ENCODE measurements around the gene AHSA1.
A peak's percentile ranks its signal among the peaks of the same experiment; 100 is the strongest.

AHSA1 gene

GRCh38 chr14:77474479-77475177, 16.7 kb downstream of the AHSA1 start:
- no peak for DNase-seq

- no peak for DNase-seq
These were observed 17.7 kb downstream of the AHSA1 start for GRCh38 chr14:77475432-77476115.

- DNase-seq = no peak
These were observed 20.1 kb downstream of the AHSA1 start for GRCh38 chr14:77478029-77478428.

GRCh38 chr14:77478796-77479195, 20.9 kb downstream of the AHSA1 start:
- peak; percentile 39 for DNase-seq

DNA sequence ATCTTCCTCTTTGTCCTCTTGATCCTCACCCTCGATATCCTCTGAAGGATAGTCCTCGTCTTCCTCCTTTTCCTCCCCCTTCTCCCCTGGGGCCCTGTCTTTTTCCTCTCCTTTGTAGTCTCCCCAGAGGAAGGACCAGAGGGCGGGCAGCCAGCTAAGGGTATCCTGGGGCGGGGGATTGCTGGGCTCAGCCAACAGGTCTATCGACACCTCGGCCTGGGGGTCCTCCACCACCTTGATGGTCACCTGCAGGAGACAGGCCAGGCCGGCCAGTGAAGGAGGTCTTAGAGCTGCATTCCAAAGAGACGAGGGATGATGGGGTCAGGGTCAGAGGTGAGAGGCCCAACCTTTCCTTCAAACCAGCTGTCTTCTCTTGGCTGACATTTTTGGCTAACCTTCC, 24.5 kb downstream of the AHSA1 start:
- no peak for DNase-seq

DNA sequence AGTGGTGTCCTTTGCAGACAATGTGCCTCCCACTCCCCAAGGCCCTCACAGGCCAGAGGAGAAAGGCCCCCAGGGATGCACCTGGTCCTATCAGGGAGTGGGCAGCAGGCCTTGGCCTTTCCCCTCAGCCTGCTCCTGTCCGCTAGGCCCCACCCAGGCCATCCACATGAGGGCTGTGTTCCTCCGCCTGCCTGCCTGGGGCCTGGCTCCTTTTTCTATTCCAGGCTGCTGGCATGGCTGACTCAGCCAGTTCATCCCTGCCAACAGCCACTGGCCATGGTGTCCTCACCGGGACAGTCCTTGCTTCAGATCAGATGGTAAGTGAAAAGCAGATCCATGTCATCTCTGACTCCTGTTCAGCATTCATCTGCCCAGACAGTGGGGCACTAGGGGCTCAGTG, 27.4 kb downstream of the AHSA1 start:
- no peak for DNase-seq

- DNase-seq = no peak
These were observed 28.2 kb downstream of the AHSA1 start for GRCh38 chr14:77485901-77486678.

DNA sequence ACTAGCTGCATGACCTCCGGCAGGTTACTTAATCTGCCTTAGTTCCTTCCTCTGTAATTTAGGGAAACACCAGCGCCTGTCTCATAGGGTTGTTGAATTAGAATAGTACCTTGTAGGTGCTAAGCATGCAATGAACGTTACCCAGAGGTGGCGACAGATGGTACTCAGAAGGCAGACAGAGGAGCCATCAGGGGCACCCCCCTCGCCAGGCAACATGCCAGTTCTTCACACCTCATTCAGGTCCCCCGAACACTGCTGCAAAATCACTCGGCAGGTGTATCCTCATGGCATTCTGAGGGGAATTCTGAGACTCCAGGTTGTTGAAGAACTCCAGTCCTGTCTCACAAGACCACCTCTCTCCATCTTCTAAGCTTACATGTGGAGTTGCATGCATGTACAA, 30.7 kb downstream of the AHSA1 start:
- DNase-seq = no peak

- DNase-seq = no peak
These were observed 31.1 kb downstream of the AHSA1 start for GRCh38 chr14:77489041-77489440.

DNA sequence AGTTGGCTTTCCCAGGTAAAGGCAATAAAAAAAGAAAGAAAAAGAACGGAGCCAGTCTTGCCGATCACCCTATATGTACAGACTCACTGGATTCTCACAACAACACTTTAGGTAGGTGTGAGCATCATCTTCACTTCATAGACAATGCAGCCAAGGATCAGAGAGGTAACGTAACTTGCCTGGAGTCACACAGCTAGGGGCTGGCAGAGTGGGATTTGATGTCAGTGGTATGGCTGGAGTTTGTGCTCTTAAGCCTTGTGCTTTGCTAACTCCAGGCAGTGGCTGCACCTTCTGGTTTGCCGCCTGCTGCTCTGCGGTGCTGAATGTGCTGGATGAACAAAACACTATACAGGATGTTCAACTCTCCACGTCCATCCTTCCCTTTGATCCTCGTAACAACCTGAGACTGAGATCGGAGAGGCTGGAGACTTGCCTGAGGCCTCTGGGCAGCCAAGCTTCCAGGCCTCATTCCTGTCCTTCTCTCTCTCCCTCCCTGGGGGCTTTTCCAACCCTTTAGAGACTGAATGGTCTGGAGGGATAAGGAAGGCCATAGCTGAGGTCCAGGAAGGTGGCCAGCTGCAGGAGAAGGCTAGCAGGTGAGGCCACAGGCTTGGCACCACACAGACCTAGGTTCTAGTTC, 32.6 kb downstream of the AHSA1 start:
- no peak for DNase-seq

DNA sequence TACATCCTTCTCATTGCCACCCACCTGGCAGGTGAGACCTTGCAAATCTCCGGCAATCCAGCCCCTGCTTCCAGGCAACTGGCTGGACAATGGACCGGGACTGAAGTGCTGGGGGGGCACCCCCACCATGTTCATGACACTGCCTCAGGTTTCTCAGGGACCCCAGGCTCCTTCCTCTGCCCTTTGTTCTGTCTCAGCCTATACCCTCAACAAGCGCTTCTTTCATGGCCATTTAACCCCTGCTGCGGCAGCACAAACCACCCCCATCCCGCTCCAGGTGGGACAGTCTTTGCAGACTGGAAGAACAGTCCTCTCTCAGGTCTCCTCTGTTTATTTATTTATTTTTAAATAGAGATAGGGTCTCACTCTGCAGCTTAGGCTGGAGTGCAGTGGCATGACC, 33.2 kb downstream of the AHSA1 start:
- no peak for DNase-seq

DNA sequence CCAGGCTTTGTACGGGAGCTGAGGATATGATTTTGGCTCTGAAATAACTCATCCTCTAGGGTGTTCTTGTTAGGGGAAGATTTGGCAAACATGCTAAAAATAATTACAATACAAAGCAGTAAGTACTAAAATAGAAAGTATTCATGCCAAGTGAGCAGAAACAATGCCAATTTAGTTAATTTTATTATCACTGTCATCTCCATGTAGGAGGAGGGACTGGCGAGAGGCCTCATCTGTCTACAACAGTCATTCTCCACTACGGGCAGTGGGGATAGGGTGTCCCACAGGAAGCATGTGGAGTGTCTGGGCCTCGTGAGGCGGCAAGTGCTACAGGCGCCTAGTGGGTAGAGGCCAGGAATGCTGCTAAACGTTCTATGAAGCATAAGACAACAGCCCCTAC, 37.4 kb downstream of the AHSA1 start:
- DNase-seq = peak; percentile 13

DNA sequence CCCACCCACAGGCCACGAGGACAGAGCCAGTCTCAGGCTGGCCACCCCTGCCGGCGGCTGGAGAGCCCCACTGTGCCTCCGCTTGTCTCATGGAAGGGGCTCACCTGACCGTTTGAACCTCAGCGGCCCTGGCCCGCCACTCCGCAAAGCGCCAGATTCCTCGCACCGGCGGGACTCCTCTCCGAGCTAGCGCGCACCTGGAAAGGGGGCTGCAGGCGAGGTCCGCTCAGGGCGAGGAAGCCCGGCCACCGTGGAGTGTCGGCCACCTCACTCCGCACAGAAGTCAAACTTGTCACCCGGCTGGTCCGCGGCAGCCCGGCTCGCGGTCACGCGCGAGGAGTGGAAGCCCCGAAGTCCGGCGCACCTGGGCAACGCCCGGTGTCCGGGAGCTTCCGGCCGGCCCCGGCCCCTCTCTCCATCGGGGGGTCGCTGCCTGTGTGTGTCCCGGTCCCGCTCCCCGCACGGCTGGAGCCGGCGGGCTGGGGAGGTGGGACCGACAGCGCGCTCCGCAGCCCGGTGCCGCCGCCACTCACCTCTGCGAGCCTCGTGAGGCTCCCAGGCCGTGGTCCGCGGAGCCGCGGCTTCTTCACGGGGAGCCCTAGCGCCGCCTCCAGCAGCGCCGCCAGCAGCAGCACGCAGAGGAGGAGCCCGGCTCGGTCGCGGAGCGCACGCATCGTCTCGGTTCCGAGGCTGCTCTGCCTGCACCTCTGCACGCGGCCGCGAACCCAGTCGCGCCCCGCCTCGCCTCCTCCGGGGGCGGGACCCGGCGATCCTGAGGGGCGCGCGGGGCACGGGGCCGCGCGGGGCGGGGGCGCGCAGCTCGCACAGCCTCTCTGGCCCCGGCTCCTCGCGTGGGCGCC, 40.5 kb downstream of the AHSA1 start, which contains the start of gene ISM2:
Gene ISM2, minus strand, starts transcription at position 697 of the 860 bp plus-strand sequence. Its CDS starts 23 bp downstream, at position 674.
- DNase-seq = peak; percentile 55

DNA sequence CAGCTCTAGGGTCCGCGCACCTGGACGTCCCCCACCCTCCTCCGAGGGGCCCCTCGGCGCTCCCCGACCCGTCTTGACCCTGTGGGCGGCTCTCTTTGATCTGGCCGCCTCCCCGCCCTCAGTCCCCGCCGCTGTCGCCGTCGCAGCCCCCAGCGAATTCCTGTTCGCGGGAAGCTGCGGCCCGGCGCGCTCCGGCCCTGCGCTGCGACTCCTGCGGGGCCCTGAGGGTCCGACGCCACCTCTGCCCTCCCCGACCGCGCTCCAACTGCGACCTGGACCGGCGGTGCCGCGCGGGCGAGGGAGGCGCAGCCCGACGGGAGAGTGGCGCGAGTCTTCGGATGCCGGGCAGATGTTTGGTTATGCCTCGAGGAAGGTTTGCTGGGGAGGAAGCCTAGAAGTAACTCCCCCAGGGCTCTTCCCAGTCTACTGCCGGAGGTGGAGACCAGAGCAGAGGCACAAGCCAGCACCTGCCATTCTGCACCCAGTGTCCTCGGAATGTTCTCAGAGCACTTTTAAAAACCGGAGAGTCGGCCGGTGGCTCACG, 41.2 kb downstream of the AHSA1 start:
- DNase-seq = peak; percentile 39

DNA sequence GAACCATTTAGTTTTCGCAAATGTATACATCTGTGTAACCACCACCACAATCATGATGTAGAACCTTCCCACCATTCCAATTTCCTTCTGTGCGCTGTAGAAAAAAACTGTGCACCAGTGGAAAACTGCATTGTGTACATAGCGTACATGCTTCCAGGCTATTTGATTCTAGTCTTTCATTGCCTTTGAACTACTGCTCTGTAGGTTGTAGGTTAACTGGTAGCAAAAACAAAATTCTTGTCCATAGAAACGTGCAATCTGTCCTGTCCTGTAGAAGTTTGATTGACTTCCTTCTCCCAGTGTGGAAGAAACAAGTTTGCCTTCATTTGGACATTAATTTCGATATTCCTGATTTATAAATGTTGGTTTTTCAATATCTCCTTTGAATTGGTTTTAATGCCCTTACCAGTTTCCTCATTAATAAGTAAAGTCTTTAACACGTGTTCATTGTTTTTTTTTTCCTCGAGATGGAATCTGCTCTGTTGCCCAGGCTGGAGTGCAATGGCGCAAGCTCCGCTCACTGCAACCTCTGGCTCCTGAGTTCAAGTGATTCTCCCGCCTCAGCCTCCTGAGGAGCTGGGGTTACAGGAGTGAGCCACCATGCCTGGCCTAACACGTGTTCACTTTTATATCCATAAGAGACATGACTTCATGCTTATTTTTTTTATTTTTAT, 44.4 kb downstream of the AHSA1 start:
- no peak for DNase-seq

DNA sequence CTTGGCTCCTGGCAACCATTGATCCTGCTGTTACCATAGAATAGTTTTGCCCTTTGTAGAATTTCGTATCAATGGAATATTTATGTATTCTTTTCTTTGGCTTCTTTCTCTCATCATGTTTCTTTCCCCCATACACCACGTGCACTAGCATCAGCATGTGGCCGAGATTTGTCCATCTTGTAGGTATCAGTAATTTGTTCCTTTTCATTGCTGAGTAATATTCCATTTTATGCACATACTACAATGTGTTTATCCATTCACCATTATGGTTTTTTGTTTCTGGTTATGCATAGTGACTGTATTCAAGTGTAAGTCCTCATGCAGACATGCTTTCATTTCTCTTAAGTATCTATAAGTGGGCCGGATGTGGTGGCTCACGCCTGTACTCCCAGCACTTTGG, 45.2 kb downstream of the AHSA1 start:
- no peak for DNase-seq

- no peak for DNase-seq
These were observed 47.1 kb downstream of the AHSA1 start for GRCh38 chr14:77505031-77505430.

- no peak for DNase-seq
These were observed 49.9 kb downstream of the AHSA1 start for GRCh38 chr14:77507762-77508161.

DNA sequence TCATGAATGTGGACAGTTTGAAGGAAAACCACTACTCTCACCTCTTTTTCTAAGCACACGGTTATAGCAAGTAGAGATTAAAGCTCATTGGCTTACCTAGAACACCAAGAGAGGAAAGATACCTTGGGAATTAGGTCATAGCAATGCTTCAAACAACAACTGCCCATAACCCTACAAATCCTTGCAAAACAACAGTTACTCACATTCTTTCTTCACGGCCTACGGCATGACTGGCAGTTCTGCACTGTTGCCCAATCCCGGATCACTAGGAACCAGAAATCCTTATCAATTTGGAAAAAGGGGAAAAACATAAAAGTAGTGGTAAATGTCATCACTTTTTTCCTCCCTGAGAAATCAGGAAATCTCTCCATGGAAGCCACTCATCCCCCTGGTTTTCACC, 50.4 kb downstream of the AHSA1 start:
- DNase-seq = no peak

DNA sequence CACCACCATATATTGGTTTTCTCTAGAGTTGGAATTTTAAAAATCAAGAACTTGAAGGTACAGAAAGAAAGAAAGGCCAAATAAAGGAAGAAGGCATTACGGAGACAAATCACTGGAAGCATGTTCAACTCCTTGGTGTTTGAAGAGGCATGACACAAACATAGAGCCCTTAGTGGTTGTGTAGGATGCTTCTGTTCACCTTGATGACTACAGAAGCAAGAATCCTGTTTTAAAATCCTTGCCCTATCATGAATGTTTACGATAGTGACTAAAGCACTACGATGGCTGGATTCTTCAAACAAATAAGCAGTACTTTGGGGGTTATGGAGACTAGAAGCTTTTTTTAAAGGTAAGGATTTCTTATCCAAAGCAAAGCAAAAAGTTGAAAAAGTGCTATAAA, 51.0 kb downstream of the AHSA1 start:
- no peak for DNase-seq

DNA sequence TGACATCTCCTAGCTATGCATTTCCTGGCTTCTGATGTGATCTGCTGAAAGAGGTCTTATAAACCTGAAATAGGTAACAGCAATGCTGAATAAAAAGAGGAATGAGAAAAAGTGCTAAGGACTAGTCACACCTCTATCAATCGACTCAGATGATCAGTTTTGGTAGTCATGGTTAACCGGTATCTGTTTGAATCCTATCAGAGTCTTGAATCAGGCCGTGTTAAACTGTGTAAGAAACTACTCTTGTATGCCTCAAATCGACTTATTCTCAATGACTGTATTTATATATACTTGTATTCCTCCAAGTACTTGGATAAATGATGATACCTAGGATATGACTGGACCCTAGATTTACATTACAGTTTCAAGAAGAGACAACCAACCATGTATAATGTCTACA, 51.5 kb downstream of the AHSA1 start:
- DNase-seq = no peak

Data from RPMI8226 (cell line).